H1 (cell line): ENCODE results near the gene DDX50. TPM values are rescaled to one million over a fixed set of nuclear protein-coding genes. Genes with fewer than 3 reads are reported as not detected.
A peak's percentile ranks its signal among the peaks of the same experiment; 100 is the strongest.

Experiments used
- CTCF ChIA-PET: fragments of 300-600 bp; sonication (Branson Sonifier 250); formaldehyde crosslinking; loops from one replicate; lab custom pipeline; 2021; ENCODE audit not compliant: partially characterized antibody; lab: Charles Lee
- POLR2A ChIA-PET: fragments of 300-600 bp; sonication (Branson Sonifier 250); formaldehyde crosslinking; loops from one replicate; lab custom pipeline; 2021; ENCODE audit warnings: inconsistent platforms; ENCODE audit not compliant: partially characterized antibody; lab: Charles Lee
- DNase-seq, 2 experiments: peaks; one replicate each; pipeline versions ENCODE4 v3.0.0 to v3.0.0-alpha.2; 2010 to 2022; ENCODE audit warnings: low spot score in 2 of 2, low read depth in 1 of 2, mixed read lengths in 1 of 2
- FAIRE-seq: peaks from 2 replicates; lab custom pipeline; 2011; peaks lifted over from hg19 to GRCh38; lab: Jason Lieb, UNC
- H2AFZ ChIP-seq: 2 replicates; pipeline ENCODE4 v1.8.1; 2012; ENCODE audit warnings: low read length, inconsistent platforms
- H2AK5ac ChIP-seq: 2 replicates; pipeline ENCODE4 v1.6.1; 2013; ENCODE audit warnings: low read depth, low read length
- H2BK120ac ChIP-seq: replicated peaks from 2 replicates; pipeline ENCODE3; 2013; ENCODE audit warnings: low read depth, low read length, inconsistent platforms
- H2BK12ac ChIP-seq: 2 replicates; pipeline ENCODE4 v1.6.1; 2013; ENCODE audit warnings: low read depth, low read length
- H2BK15ac ChIP-seq: 2 replicates; pipeline ENCODE4 v1.6.1; 2013; ENCODE audit warnings: low read length
- H2BK20ac ChIP-seq: 2 replicates; pipeline ENCODE4 v1.6.1; 2013; ENCODE audit warnings: low read length
- H2BK5ac ChIP-seq: 2 replicates; pipeline ENCODE4 v1.6.1; 2013; ENCODE audit warnings: low read depth, low read length
- H3K14ac ChIP-seq: 2 replicates; pipeline ENCODE4 v1.6.1; 2013; ENCODE audit warnings: inconsistent platforms; ENCODE audit not compliant: insufficient read length
- H3K18ac ChIP-seq: 2 replicates; pipeline ENCODE4 v1.6.1; 2013; ENCODE audit warnings: low read length; ENCODE audit errors: extremely low read depth
- H3K23ac ChIP-seq: 2 replicates; pipeline ENCODE4 v1.6.1; 2013; ENCODE audit warnings: inconsistent platforms; ENCODE audit not compliant: insufficient read length
- H3K23me2 ChIP-seq: 2 replicates; pipeline ENCODE4 v1.6.1; 2013; ENCODE audit warnings: low read depth, low read length
- H3K27ac ChIP-seq: 2 replicates; pipeline ENCODE4 v1.6.1; 2011; ENCODE audit warnings: low read depth, low read length, inconsistent platforms
- H3K27me3 ChIP-seq, 4 experiments: replicated peaks in 1 of 4; 1 replicate in 1 of 4; 2 replicates in 3 of 4; pipeline versions ENCODE4 v1.6.1 to v1.8.1; 2011 to 2013; ENCODE audit warnings: low read length in 3 of 4, mild to moderate bottlenecking in 3 of 4, inconsistent platforms in 2 of 4, mixed read lengths in 2 of 4, moderate library complexity in 1 of 4; ENCODE audit not compliant: control insufficient read depth in 3 of 4, insufficient read depth in 3 of 4; ENCODE audit errors: extremely low read depth in 1 of 4
- H3K36me3 ChIP-seq, 4 experiments: 2 replicates each; pipeline versions ENCODE4 v1.6.1 to v1.8.1; 2011 to 2013; ENCODE audit warnings: mild to moderate bottlenecking in 4 of 4, low read length in 3 of 4, moderate library complexity in 2 of 4, control low read depth in 1 of 4, inconsistent platforms in 1 of 4; ENCODE audit not compliant: insufficient read depth in 4 of 4, control insufficient read depth in 2 of 4
- H3K4ac ChIP-seq: replicated peaks from 2 replicates; pipeline ENCODE3; 2013; ENCODE audit warnings: low read length, low read depth, mixed read lengths, inconsistent platforms; ENCODE audit not compliant: insufficient read length
- H3K4me1 ChIP-seq, 4 experiments: replicated peaks in 1 of 4; 1 replicate in 1 of 4; 2 replicates in 3 of 4; pipeline versions ENCODE4 v1.6.1 to v1.8.1; 2011 to 2013; ENCODE audit warnings: low read length in 3 of 4, inconsistent platforms in 2 of 4, mixed read lengths in 1 of 4; ENCODE audit not compliant: insufficient read depth in 4 of 4, control insufficient read depth in 3 of 4
- H3K4me2 ChIP-seq, 2 experiments: 2 replicates each; pipeline versions ENCODE4 v1.6.1 to v1.8.1; 2011 to 2013; ENCODE audit warnings: low read depth in 2 of 2, low read length in 2 of 2, control low read depth in 1 of 2, inconsistent platforms in 1 of 2, mild to moderate bottlenecking in 1 of 2; ENCODE audit not compliant: insufficient read depth in 1 of 2
- H3K4me3 ChIP-seq, 4 experiments: fragments of 200-600, 300-600 bp in 1 of 4; sonication (generic), shearing (Covaris generic), sonication (Bioruptor Twin) in 1 of 4; 2 replicates each; pipeline versions ENCODE4 v1.5.1 to v1.8.1; 2011 to 2016; ENCODE audit warnings: low read length in 4 of 4, low read depth in 3 of 4, control low read depth in 2 of 4, inconsistent platforms in 2 of 4, mild to moderate bottlenecking in 2 of 4, mixed read lengths in 1 of 4, moderate library complexity in 1 of 4; ENCODE audit not compliant: insufficient read depth in 2 of 4; ENCODE audit errors: extremely low read depth in 1 of 4
- H3K56ac ChIP-seq: replicated peaks from 2 replicates; pipeline ENCODE3; 2013; ENCODE audit warnings: low read depth, mild to moderate bottlenecking, mixed read lengths, low read length, inconsistent platforms; ENCODE audit not compliant: insufficient read length
- H3K79me1 ChIP-seq: 2 replicates; pipeline ENCODE4 v1.6.1; 2013; ENCODE audit warnings: low read depth, low read length, control low read depth
- H3K79me2 ChIP-seq, 2 experiments: 2 replicates each; pipeline versions ENCODE4 v1.6.1 to v1.8.1; 2012 to 2013; ENCODE audit warnings: low read length in 2 of 2, mild to moderate bottlenecking in 2 of 2, inconsistent platforms in 1 of 2; ENCODE audit not compliant: insufficient read depth in 2 of 2, control insufficient read depth in 1 of 2
- H3K9ac ChIP-seq, 4 experiments: replicated peaks in 1 of 4; 1 replicate in 1 of 4; 2 replicates in 3 of 4; pipeline versions ENCODE4 v1.6.1 to v1.8.1; 2011 to 2013; ENCODE audit warnings: low read depth in 3 of 4, low read length in 3 of 4, control low read depth in 2 of 4, mild to moderate bottlenecking in 2 of 4, moderate library complexity in 2 of 4, inconsistent platforms in 1 of 4; ENCODE audit errors: extremely low read depth in 1 of 4
- H3K9me3 ChIP-seq, 2 experiments: 2 replicates each; pipeline versions ENCODE4 v1.6.1 to v1.8.1; 2012 to 2013; ENCODE audit warnings: mild to moderate bottlenecking in 2 of 2, moderate library complexity in 2 of 2, control low read depth in 1 of 2, inconsistent platforms in 1 of 2, low read depth in 1 of 2, low read length in 1 of 2, mixed read lengths in 1 of 2; ENCODE audit not compliant: insufficient read depth in 2 of 2
- H4K20me1 ChIP-seq, 2 experiments: replicated peaks in 1 of 2; 2 replicates each; pipeline versions ENCODE3 to v1.8.1; 2011 to 2013; ENCODE audit warnings: inconsistent platforms in 2 of 2, low read length in 2 of 2, mild to moderate bottlenecking in 1 of 2; ENCODE audit not compliant: insufficient read depth in 2 of 2, control insufficient read depth in 1 of 2
- H4K5ac ChIP-seq: 2 replicates; pipeline ENCODE4 v1.6.1; 2013; ENCODE audit warnings: low read length, low read depth, mixed read lengths, inconsistent platforms; ENCODE audit not compliant: insufficient read length
- H4K8ac ChIP-seq: 2 replicates; pipeline ENCODE4 v1.8.0; 2013; ENCODE audit warnings: mild to moderate bottlenecking, moderate library complexity, low read length, inconsistent platforms; ENCODE audit not compliant: insufficient read depth; ENCODE audit errors: extremely low read depth
- H4K91ac ChIP-seq: replicated peaks from 2 replicates; pipeline ENCODE3; 2013; ENCODE audit warnings: low read length, mixed read lengths, inconsistent platforms; ENCODE audit not compliant: insufficient read length
- ATF2 ChIP-seq: IDR thresholded peaks from 2 replicates; pipeline ENCODE4 v1.6.1; 2012; ENCODE audit warnings: low read length, inconsistent platforms
- BCL11A ChIP-seq, 2 experiments: IDR thresholded peaks; one replicate each; pipeline ENCODE4 v1.6.1; 2011; ENCODE audit warnings: low read depth in 2 of 2, low read length in 2 of 2, mild to moderate bottlenecking in 2 of 2
- CTBP2 ChIP-seq: IDR thresholded peaks from 2 replicates; pipeline ENCODE4 v1.7.0; 2011; ENCODE audit warnings: borderline replicate concordance, mild to moderate bottlenecking, moderate library complexity, mixed read lengths, low read length; ENCODE audit not compliant: insufficient read depth, insufficient read length
- CTCF ChIP-seq, 3 experiments: IDR thresholded peaks; 1 replicate in 2 of 3; 2 replicates in 1 of 3; pipeline versions ENCODE4 v1.5.1 to v1.6.1; 2011; ENCODE audit warnings: low read length in 3 of 3, mild to moderate bottlenecking in 3 of 3, inconsistent platforms in 2 of 3, low read depth in 1 of 3, moderate library complexity in 1 of 3; ENCODE audit not compliant: insufficient read depth in 1 of 3; ENCODE audit errors: control extremely low read depth in 1 of 3
- JUND ChIP-seq: IDR thresholded peaks from 2 replicates; pipeline ENCODE4 v1.6.1; 2011; ENCODE audit warnings: mild to moderate bottlenecking, improper control_type of control experiment, low read length
- PHF8 ChIP-seq: fragments of 200-600 bp; sonication (generic); conservative IDR thresholded peaks from 2 replicates; pipeline ENCODE4 v1.7.1; 2012; ENCODE audit warnings: low read depth, mild to moderate bottlenecking, inconsistent platforms, low read length, moderate library complexity
- RFX5 ChIP-seq: IDR thresholded peaks from 2 replicates; pipeline ENCODE4 v1.6.1; 2011; ENCODE audit warnings: low read depth, low read length, improper control_type of control experiment, borderline replicate concordance
- TCF12 ChIP-seq: IDR thresholded peaks from 2 replicates; pipeline ENCODE4 v1.6.1; 2011; ENCODE audit warnings: low read depth, mild to moderate bottlenecking, low read length
- WGBS, 2 experiments: shearing (Covaris generic) in 1 of 2; methylation state at CpG; one replicate each; pipeline versions ENCODE4 v1.1.6 to v1.1.7; 2013 to 2015; ENCODE audit warnings: low lambda C conversion rate in 2 of 2, mixed read lengths in 2 of 2, inconsistent platforms in 1 of 2, low coverage in 1 of 2, missing lambda C conversion rate in 1 of 2; ENCODE audit not compliant: insufficient replicate concordance in 2 of 2, insufficient coverage in 1 of 2, insufficient read length in 1 of 2; ENCODE audit errors: extremely low coverage in 1 of 2, missing lambda C conversion rate in 1 of 2; 5-methylcytosine and 5-hydroxymethylcytosine counted together
- polyA plus RNA-seq, 7 experiments: library from polyadenylated mRNA; depleted of rRNA in 3 of 7; stranded (reverse) in 5 of 7; unstranded in 2 of 7; fragments of >200 nt in 5 of 7; fragments of 200-250 nt in 2 of 7; gene quantifications; 1 replicate in 5 of 7; 2 replicates in 1 of 7; 4 replicates in 1 of 7; pipeline versions ENCODE4 v1.2.1 to v1.2.3, GENCODE V29; 2011 to 2013; ENCODE audit warnings: missing spikeins in 2 of 7, mixed read lengths in 2 of 7
- total RNA-seq: library from RNA; stranded (reverse); fragmentation: NEBNext Ultra II Directional; extraction: Animal tissue kit (Norgen Biotek cat#: 25700); gene quantifications from 2 replicates; pipeline ENCODE4 v1.2.1, GENCODE V29; 2021

Gene DDX50
- total and polyA plus RNA-seq, 2 of the 8 experiments (the other 6 are each of a cell fraction or from before 2014, with no cell fraction given), result 20.0 to 36.5 TPM

GRCh38 chr10:68870545-68871104, 30.5 kb upstream of the DDX50 start:
- H3K4me3 ChIP-seq, result peak overlapping the region in 1 of 4 experiments; percentile 27; a peak in 2 of 8 replicates
- H4K5ac ChIP-seq, result no peak overlapping the region
- POLR2A ChIA-PET, result interaction anchor here (1.2 to 1.6 kb wide), 2 partner anchors 30 to 44 kb away, joined by 3 to 4 read pairs; partner anchors contain the start of gene STOX1
- H3K27ac ChIP-seq, result no peak overlapping the region
- H3K9ac ChIP-seq, result no peak overlapping the region
- H3K27me3 ChIP-seq, result no peaks in the 10 kb centered on the region
- H3K79me1 ChIP-seq, result no peaks in the 10 kb centered on the region
- H2BK12ac ChIP-seq, result no peak overlapping the region
- 81% methylated on average over 3 of the region's 3 CpGs; no CpG with 5 or more reads in 1 of the 2 experiments for WGBS, 2 experiments
- H3K4me2 ChIP-seq, result peak overlapping the region; percentile 30 to 52
- no peak overlapping the region for H2BK20ac ChIP-seq
- no peak overlapping the region for H3K4ac ChIP-seq
- no peak overlapping the region for H2BK15ac ChIP-seq
- FAIRE-seq, result no peak
- H3K14ac ChIP-seq, result no peak overlapping the region
- no peak overlapping the region for H4K8ac ChIP-seq
- H3K23ac ChIP-seq, result no peak overlapping the region
- H3K79me2 ChIP-seq, result no peaks in the 10 kb centered on the region
- H2AK5ac ChIP-seq, result no peak overlapping the region
- peaks cover 0 to 13% (median 7%) of the 10 kb centered on the region in 4 experiments; a peak in 4 of 7 replicates for H3K4me1 ChIP-seq
- no peaks in the 10 kb centered on the region for H4K20me1 ChIP-seq
- no peak for DNase-seq
- no peak overlapping the region for H3K56ac ChIP-seq
- H4K91ac ChIP-seq, result no peak overlapping the region
- H3K9me3 ChIP-seq, result peaks cover 8 to 21% of the 10 kb centered on the region in 2 experiments
- no peaks in the 10 kb centered on the region for H3K23me2 ChIP-seq
- CTCF ChIA-PET, result interaction anchor here (0.7 to 1.5 kb wide), 5 partner anchors 9 to 44 kb away, joined by 3 to 5 read pairs (median 3); partner anchors contain the start of gene STOX1
- H2BK120ac ChIP-seq, result no peak overlapping the region
- no peak overlapping the region for H2AFZ ChIP-seq
- no peaks in the 10 kb centered on the region for H3K36me3 ChIP-seq
- peak overlapping the region; percentile 10 for H3K18ac ChIP-seq
- H2BK5ac ChIP-seq, result no peak overlapping the region
- TF ChIP-seq PHF8, result no peak
- no peak for TF ChIP-seq BCL11A (IDR thresholded peaks at IDR 0.05; ENCODE audit: low read depth in 2 of 2, low read length in 2 of 2)
- TF ChIP-seq ATF2, result no peak
- TF ChIP-seq CTBP2, result no peak
- TF ChIP-seq RFX5, result no peak
- TF ChIP-seq CTCF (IDR thresholded peaks at IDR 0.05; ENCODE audit: control extremely low read depth in 1 of 3, insufficient read depth in 1 of 3, low read depth in 1 of 3, low read length in 3 of 3), result no peak
- no peak for TF ChIP-seq JUND
- TF ChIP-seq TCF12, result no peak
